CD4-positive, alpha-beta memory T cell (primary cell): ENCODE measurements around the gene ESYT3. TPM values are rescaled to one million over a fixed set of nuclear protein-coding genes. Genes with fewer than 3 reads are reported as not detected.

Experiments used
- CTCF ChIA-PET: fragments of 350-600 bp; sonication (Branson Sonifier 250); formaldehyde crosslinking; loops from one replicate; lab custom pipeline; 2021; ENCODE audit warnings: inconsistent platforms; ENCODE audit not compliant: partially characterized antibody; lab: Charles Lee
- POLR2A ChIA-PET: fragments of 350-600 bp; sonication (Branson Sonifier 250); formaldehyde crosslinking; loops from one replicate; lab custom pipeline; 2021; ENCODE audit not compliant: partially characterized antibody; lab: Charles Lee
- DNase-seq, 5 donors: peaks; one replicate each; pipeline versions ENCODE4 v3.0.0 to v3.0.0-alpha.2; 2020 to 2022; ENCODE audit warnings: mixed read lengths in 1 of 5
- H3K27ac ChIP-seq: one replicate; pipeline ENCODE4 v1.7.0; 2013; ENCODE audit warnings: low read depth, low read length
- H3K27me3 ChIP-seq: 2 replicates; pipeline ENCODE4 v1.7.0; 2013; ENCODE audit warnings: mild to moderate bottlenecking, low read length, moderate library complexity; ENCODE audit not compliant: insufficient read depth
- H3K36me3 ChIP-seq: 2 replicates; pipeline ENCODE4 v1.7.0; 2013; ENCODE audit warnings: mild to moderate bottlenecking, low read length, moderate library complexity; ENCODE audit not compliant: insufficient read depth
- H3K4me1 ChIP-seq: 2 replicates; pipeline ENCODE4 v1.7.0; 2013; ENCODE audit warnings: mild to moderate bottlenecking, low read length, moderate library complexity; ENCODE audit not compliant: insufficient read depth
- H3K4me3 ChIP-seq, 2 donors: one replicate each; pipeline ENCODE4 v1.7.0; 2013; ENCODE audit warnings: low read length in 2 of 2, mild to moderate bottlenecking in 1 of 2
- H3K9me3 ChIP-seq, 2 donors: one replicate each; pipeline ENCODE4 v1.7.0; 2013; ENCODE audit warnings: low read length in 2 of 2, control low read depth in 1 of 2; ENCODE audit not compliant: control insufficient read depth in 1 of 2
- H3K27ac Mint-ChIP-seq, 7 donors: one replicate each; pipeline ENCODE4 v1.8.0; 2020 to 2021; ENCODE audit warnings: mixed read lengths in 7 of 7, mild to moderate bottlenecking in 6 of 7, inconsistent platforms in 3 of 7, moderate library complexity in 3 of 7
- H3K27me3 Mint-ChIP-seq, 2 donors: one replicate each; pipeline ENCODE4 v1.8.0; 2020 to 2021; ENCODE audit warnings: mixed read lengths in 2 of 2
- H3K36me3 Mint-ChIP-seq, 2 donors: one replicate each; pipeline ENCODE4 v1.8.0; 2020 to 2021; ENCODE audit warnings: mixed read lengths in 2 of 2, inconsistent platforms in 1 of 2, mild to moderate bottlenecking in 1 of 2
- H3K4me1 Mint-ChIP-seq, 4 donors: one replicate each; pipeline ENCODE4 v1.8.0; 2020 to 2021; ENCODE audit warnings: mixed read lengths in 4 of 4, mild to moderate bottlenecking in 1 of 4
- H3K4me3 Mint-ChIP-seq, 8 donors: one replicate each; pipeline ENCODE4 v1.8.0; 2020 to 2021; ENCODE audit warnings: mixed read lengths in 8 of 8, mild to moderate bottlenecking in 7 of 8, moderate library complexity in 6 of 8, inconsistent platforms in 3 of 8
- H3K9me3 Mint-ChIP-seq, 8 donors: one replicate each; pipeline ENCODE4 v1.8.0; 2020 to 2021; ENCODE audit warnings: mixed read lengths in 8 of 8, mild to moderate bottlenecking in 5 of 8, inconsistent platforms in 3 of 8, moderate library complexity in 1 of 8
- intact Hi-C: fragments of 100-400 bp; cut with micrococcal nuclease; formaldehyde crosslinking; loops from one replicate; pipeline ENCODE4 v1.15.1; 2023
- polyA plus RNA-seq, 2 donors: library from polyadenylated mRNA; unstranded; fragments of 300-500 nt; fragmentation: Illumina TruSeq; gene quantifications; one replicate each; pipeline ENCODE4 v1.2.3, GENCODE V29; 2021
- total RNA-seq, 2 experiments: library from RNA; stranded (reverse); gene quantifications; one replicate each; pipeline ENCODE4 v1.2.3, GENCODE V29; 2021

Gene ESYT3
- total and polyA plus RNA-seq, 4 experiments from 2014 or later: 0.11 TPM; not detected in 3

DNA sequence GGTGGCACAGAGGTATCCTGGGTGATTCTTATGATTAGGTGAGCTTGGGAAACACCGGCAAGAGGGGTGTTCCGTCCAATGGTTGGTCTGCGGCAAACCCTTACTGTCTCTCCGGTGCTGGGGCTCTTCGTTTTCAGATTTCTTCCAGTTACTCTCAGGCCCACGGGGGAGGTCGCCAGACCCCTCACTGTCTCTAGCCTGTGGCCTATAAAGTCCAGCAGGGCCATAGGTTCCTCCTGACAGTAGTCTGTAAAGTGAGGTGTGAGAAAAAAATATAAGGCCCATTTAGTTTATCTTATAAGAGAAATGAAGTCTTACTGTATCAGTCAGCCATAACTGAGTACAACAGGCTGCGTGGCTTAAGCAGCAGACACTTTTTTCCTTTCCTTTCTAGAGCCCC lies 1.4 kb downstream of the ESYT3 start:
- Mint-ChIP-seq H3K4me1 (peaks cover 5 to 25% (median 13%) of the 10 kb centered on the region in 4 donors), H3K9me3 (no peaks in the 10 kb centered on the region), H3K36me3 (no peaks in the 10 kb centered on the region), H3K27me3 (peaks cover 27 to 49% of the 10 kb centered on the region in 2 donors), H3K4me3 (peak overlapping the region; percentile 33 to 71 (median 68)), H3K27ac (peak overlapping the region in 1 of 7 donors; percentile 18)
- peaks cover 16% of the 10 kb centered on the region for H3K27me3 ChIP-seq
- CTCF ChIA-PET: interaction anchor here (1.1 kb wide), 1 partner anchor 19 kb away, joined by 3 read pairs; no protein-coding TSS in a partner anchor
- H3K4me1 ChIP-seq: peaks cover 16% of the 10 kb centered on the region
- H3K9me3 ChIP-seq: no peaks in the 10 kb centered on the region
- intact Hi-C loops: no loop called here
- no peak for DNase-seq
- no peaks in the 10 kb centered on the region for H3K36me3 ChIP-seq
- no peak overlapping the region for H3K27ac ChIP-seq
- no peak overlapping the region for H3K4me3 ChIP-seq
- POLR2A ChIA-PET: no interaction called here

DNA sequence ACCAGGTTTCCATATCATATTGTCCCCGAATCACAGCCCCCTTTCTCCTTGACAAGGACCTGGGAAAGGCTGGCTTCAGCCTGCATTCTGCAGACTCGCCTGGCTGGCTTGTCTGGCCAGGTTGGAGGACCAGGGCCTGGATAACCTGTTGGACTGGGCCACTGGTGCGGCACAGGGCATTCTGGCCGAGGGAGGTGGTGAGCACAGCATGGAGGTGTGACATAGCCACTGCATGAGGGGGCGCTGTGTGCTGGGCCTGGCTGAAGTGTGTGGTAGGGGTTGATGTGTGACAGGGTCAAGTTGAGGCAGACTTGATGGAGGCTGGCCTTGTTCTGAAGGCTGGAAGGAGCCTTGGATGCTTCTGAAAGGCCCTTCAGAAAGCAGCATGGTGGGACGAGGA lies 2.9 kb downstream of the ESYT3 start:
- no peak overlapping the region for H3K27ac ChIP-seq
- no peaks in the 10 kb centered on the region for H3K36me3 ChIP-seq
- Mint-ChIP-seq H3K4me1 (peaks cover 5 to 25% (median 13%) of the 10 kb centered on the region in 4 donors), H3K36me3 (no peaks in the 10 kb centered on the region), H3K27me3 (peaks cover 21 to 41% of the 10 kb centered on the region in 2 donors), H3K9me3 (no peaks in the 10 kb centered on the region), H3K4me3 (no peak overlapping the region), H3K27ac (no peak overlapping the region)
- H3K27me3 ChIP-seq: peaks cover 16% of the 10 kb centered on the region
- no peaks in the 10 kb centered on the region for H3K9me3 ChIP-seq
- ChIA-PET CTCF (no interaction called here), POLR2A (no interaction called here)
- intact Hi-C loops: no loop called here
- no peak overlapping the region for H3K4me3 ChIP-seq
- H3K4me1 ChIP-seq: peaks cover 16% of the 10 kb centered on the region
- DNase-seq: no peak

DNA sequence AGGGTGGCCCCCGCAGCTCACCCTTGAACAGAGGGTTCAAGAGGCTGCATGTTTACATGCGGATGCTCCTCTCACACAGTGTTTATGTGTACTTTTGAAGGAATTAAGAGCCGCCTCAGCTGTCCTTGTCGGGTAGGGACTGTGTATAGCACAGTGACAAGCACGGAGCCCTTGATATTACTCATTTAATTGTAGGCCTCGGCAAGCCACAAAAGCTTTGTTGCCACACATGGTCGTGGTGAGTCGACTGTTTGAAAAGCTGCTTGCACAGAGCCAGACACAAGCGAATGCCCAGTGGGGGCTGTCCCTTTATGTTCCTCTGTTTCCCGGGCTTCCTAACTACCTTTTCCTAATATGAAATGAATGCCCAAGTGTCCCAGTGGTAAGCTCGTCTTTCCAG lies 4.5 kb downstream of the ESYT3 start:
- H3K4me1 Mint-ChIP-seq: peaks cover 3 to 16% (median 9%) of the 10 kb centered on the region in 4 donors
- intact Hi-C loops: no loop called here
- Histone ChIP-seq H3K4me3 (no peak overlapping the region), H3K9me3 (no peaks in the 10 kb centered on the region), H3K27me3 (peaks cover 13% of the 10 kb centered on the region), H3K4me1 (peaks cover 13% of the 10 kb centered on the region), H3K36me3 (no peaks in the 10 kb centered on the region), H3K27ac (no peak overlapping the region)
- ChIA-PET CTCF (no interaction called here), POLR2A (no interaction called here)
- H3K4me3 Mint-ChIP-seq: no peak overlapping the region
- peaks cover 16 to 29% of the 10 kb centered on the region in 2 donors for H3K27me3 Mint-ChIP-seq
- H3K36me3 Mint-ChIP-seq: no peaks in the 10 kb centered on the region
- no peak overlapping the region for H3K27ac Mint-ChIP-seq
- DNase-seq: no peak
- no peaks in the 10 kb centered on the region for H3K9me3 Mint-ChIP-seq

DNA sequence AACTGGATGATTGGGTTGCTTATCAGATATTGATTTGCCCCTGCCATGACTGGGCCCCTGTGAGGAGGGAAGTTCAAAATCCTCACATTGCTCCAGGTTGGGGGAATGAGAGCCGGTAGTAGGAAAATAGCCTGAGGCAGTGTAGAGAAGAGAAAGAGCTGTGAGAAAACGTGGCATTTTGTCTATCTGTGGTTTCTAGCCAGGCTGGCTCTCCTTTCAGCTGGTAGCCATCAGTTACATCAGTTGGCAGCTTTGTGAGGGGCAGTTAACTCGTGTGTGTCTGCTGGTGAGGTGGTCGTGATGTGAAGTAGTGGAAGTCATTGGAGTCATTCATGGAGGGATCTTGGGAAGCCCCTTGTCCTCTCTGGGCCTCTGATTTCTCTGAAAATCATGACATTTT lies 5.2 kb downstream of the ESYT3 start:
- H3K27ac Mint-ChIP-seq: no peak overlapping the region
- intact Hi-C loops: no loop called here
- H3K27me3 Mint-ChIP-seq: peaks cover 13 to 28% of the 10 kb centered on the region in 2 donors
- no peaks in the 10 kb centered on the region for H3K36me3 Mint-ChIP-seq
- no peaks in the 10 kb centered on the region for H3K9me3 Mint-ChIP-seq
- H3K4me3 ChIP-seq: no peak overlapping the region
- peaks cover 7% of the 10 kb centered on the region for H3K4me1 ChIP-seq
- peaks cover 11% of the 10 kb centered on the region for H3K27me3 ChIP-seq
- H3K9me3 ChIP-seq: no peaks in the 10 kb centered on the region
- peaks cover 2 to 13% (median 6%) of the 10 kb centered on the region in 4 donors for H3K4me1 Mint-ChIP-seq
- ChIA-PET CTCF (interaction anchor here (0.6 kb wide), 1 partner anchor 419 kb away, joined by 3 read pairs; no protein-coding TSS in a partner anchor), POLR2A (no interaction called here)
- H3K36me3 ChIP-seq: no peaks in the 10 kb centered on the region
- H3K4me3 Mint-ChIP-seq: no peak overlapping the region
- H3K27ac ChIP-seq: no peak overlapping the region
- DNase-seq: no peak

DNA sequence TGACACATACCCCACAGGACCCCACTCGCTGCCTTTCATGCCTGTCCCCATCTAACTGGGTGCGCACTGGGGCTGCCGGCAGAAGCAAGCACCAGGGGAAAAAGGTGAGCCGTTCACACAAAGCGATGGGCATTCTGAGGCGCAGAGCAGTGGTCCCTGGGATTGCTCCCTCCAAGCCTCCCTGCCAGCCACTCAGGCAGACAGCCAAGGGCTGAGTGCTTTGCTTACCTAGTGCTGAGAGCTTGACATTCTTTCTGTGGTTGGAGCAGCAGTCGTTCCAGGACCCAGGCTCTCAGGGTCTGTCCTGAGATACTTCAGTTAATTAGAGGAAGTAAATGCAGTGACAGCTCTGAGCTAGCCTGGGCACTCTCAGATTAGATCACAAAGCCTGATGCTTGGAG lies 5.7 kb downstream of the ESYT3 start:
- Histone ChIP-seq H3K27ac (no peak overlapping the region), H3K9me3 (no peaks in the 10 kb centered on the region), H3K36me3 (no peaks in the 10 kb centered on the region), H3K4me3 (no peak overlapping the region), H3K4me1 (peaks cover 6% of the 10 kb centered on the region), H3K27me3 (peaks cover 8% of the 10 kb centered on the region)
- CTCF ChIA-PET: no interaction called here
- DNase-seq: no peak
- Mint-ChIP-seq H3K4me3 (no peak overlapping the region), H3K27ac (no peak overlapping the region), H3K36me3 (no peaks in the 10 kb centered on the region), H3K4me1 (peaks cover 2 to 13% (median 6%) of the 10 kb centered on the region in 4 donors), H3K27me3 (peaks cover 13 to 28% of the 10 kb centered on the region in 2 donors), H3K9me3 (no peaks in the 10 kb centered on the region)
- POLR2A ChIA-PET: no interaction called here
- intact Hi-C loops: no loop called here

DNA sequence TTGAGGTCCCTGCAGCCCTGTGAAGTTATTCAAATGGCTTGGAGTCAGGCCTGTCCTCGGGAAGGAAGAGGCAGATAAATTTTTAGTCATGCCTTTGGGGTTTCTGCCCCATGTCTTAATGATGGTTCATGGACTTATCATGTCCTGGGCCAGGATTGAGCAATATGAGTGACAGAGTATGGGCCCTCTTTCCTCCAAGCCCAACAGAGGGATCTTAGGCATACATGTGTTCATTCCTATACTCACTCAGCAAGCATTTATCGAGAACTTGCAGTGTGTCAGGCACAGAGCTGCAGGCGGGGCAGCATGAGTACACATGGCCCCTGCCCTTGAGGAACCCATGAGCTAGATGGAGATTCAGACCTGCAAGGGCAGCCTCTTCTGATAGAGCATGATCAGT lies 6.2 kb downstream of the ESYT3 start:
- POLR2A ChIA-PET: no interaction called here
- DNase-seq: no peak
- peaks cover 0 to 13% (median 5%) of the 10 kb centered on the region in 4 donors for H3K4me1 Mint-ChIP-seq
- H3K36me3 Mint-ChIP-seq: no peaks in the 10 kb centered on the region
- Histone ChIP-seq H3K4me3 (no peak overlapping the region), H3K36me3 (no peaks in the 10 kb centered on the region), H3K4me1 (peaks cover 1% of the 10 kb centered on the region), H3K9me3 (no peaks in the 10 kb centered on the region), H3K27me3 (peaks cover 5% of the 10 kb centered on the region), H3K27ac (no peak overlapping the region)
- intact Hi-C loops: no loop called here
- CTCF ChIA-PET: interaction anchor here (1.0 to 1.2 kb wide), 2 partner anchors 24 to 25 kb away, joined by 3 to 4 read pairs; no protein-coding TSS in a partner anchor
- no peak overlapping the region for H3K27ac Mint-ChIP-seq
- H3K27me3 Mint-ChIP-seq: peaks cover 13 to 28% of the 10 kb centered on the region in 2 donors
- no peaks in the 10 kb centered on the region for H3K9me3 Mint-ChIP-seq
- H3K4me3 Mint-ChIP-seq: no peak overlapping the region

DNA sequence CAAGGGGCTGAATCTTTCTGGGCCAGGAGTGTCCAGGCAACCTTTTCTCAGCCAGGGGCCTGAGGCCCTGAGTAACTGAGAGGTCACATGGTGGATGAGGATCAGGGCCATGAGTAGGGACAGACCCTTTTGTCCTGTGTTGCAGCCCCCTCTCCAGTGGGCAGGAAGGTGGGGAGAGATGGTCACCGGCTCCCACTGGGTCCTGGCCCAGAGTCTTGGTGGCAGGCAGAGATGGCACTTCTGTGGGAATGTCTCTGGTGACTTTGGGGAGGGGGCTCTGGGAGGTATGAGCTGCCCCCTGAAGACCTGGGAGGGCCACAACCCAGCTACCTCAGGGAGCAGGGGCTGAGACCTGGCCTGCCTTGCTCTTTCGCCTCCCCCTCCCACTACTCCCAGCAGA lies 6.8 kb downstream of the ESYT3 start:
- Mint-ChIP-seq H3K4me1 (peaks cover 0 to 6% (median under 1%) of the 10 kb centered on the region in 4 donors), H3K36me3 (no peaks in the 10 kb centered on the region), H3K27me3 (peaks cover 11 to 21% of the 10 kb centered on the region in 2 donors), H3K9me3 (no peaks in the 10 kb centered on the region), H3K4me3 (no peak overlapping the region), H3K27ac (no peak overlapping the region)
- ChIA-PET POLR2A (no interaction called here), CTCF (interaction anchor here (1.0 to 1.2 kb wide), 2 partner anchors 24 to 26 kb away, joined by 3 to 4 read pairs; no protein-coding TSS in a partner anchor)
- H3K4me3 ChIP-seq: no peak overlapping the region
- H3K4me1 ChIP-seq: no peaks in the 10 kb centered on the region
- no peak for DNase-seq
- H3K9me3 ChIP-seq: no peaks in the 10 kb centered on the region
- H3K36me3 ChIP-seq: no peaks in the 10 kb centered on the region
- no peaks in the 10 kb centered on the region for H3K27me3 ChIP-seq
- no peak overlapping the region for H3K27ac ChIP-seq
- intact Hi-C loops: no loop called here
